Keratinocyte (primary cell): ENCODE measurements around the gene SMARCC1.

Experiments
- EZH2 ChIP-seq: IDR thresholded peaks from one replicate; pipeline ENCODE4 v1.6.1; 2012; ENCODE audit warnings: inconsistent platforms, mild to moderate bottlenecking, low read length, moderate library complexity
- TF ChIP-seq, protein P1 (sequence below), 3 experiments: IDR thresholded peaks in 1 of 3; conservative IDR thresholded peaks in 1 of 3; optimal IDR thresholded peaks in 1 of 3; 2 replicates in 2 of 3; 3 replicates in 1 of 3; pipeline versions ENCODE3 to v1.5.1; 2011; ENCODE audit warnings: low read length in 3 of 3, mild to moderate bottlenecking in 3 of 3, moderate library complexity in 2 of 3, control low read depth in 1 of 3, inconsistent platforms in 1 of 3; ENCODE audit not compliant: insufficient read depth in 2 of 3; ENCODE audit errors: extremely low read depth in 1 of 3

DNA sequence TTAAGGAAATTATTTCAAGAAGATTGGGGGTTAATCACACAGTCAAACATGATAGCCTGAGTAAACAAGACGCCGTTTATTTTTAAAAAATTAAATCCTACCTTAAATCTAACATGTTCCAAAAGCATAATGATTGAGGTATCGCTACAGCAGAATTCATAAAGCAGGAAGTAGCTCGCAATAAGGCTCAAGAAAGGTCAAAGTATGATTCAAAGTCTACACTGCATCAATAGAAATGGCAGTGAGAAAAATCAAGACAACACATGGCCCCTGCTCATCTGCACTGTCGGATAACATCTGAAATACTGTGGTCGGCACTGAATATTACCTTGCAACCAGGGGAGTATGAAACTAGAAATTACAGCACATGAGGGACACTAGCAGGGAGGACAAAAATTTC lies 93.2 kb downstream of the SMARCC1 start:
- TF ChIP-seq, protein P1, sequence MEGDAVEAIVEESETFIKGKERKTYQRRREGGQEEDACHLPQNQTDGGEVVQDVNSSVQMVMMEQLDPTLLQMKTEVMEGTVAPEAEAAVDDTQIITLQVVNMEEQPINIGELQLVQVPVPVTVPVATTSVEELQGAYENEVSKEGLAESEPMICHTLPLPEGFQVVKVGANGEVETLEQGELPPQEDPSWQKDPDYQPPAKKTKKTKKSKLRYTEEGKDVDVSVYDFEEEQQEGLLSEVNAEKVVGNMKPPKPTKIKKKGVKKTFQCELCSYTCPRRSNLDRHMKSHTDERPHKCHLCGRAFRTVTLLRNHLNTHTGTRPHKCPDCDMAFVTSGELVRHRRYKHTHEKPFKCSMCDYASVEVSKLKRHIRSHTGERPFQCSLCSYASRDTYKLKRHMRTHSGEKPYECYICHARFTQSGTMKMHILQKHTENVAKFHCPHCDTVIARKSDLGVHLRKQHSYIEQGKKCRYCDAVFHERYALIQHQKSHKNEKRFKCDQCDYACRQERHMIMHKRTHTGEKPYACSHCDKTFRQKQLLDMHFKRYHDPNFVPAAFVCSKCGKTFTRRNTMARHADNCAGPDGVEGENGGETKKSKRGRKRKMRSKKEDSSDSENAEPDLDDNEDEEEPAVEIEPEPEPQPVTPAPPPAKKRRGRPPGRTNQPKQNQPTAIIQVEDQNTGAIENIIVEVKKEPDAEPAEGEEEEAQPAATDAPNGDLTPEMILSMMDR (optimal IDR thresholded peaks at IDR 0.05 in 1 of 3, IDR thresholded peaks at IDR 0.05 in 1 of 3, conservative IDR thresholded peaks at IDR 0.05 in 1 of 3; ENCODE audit: extremely low read depth in 1 of 3, insufficient read depth in 2 of 3, low read length in 3 of 3), result no peak
- no peak for TF ChIP-seq EZH2
